GM23338 (cell line): ENCODE results near the gene L2HGDH.

Experiments used
- CREB1 ChIP-seq: fragments of 250-450 bp; sonication (Bioruptor Pico); IDR thresholded peaks from 2 replicates; pipeline ENCODE4 v1.5.0; 2020; ENCODE audit warnings: low read depth, mild to moderate bottlenecking, moderate library complexity
- ETS1 ChIP-seq: IDR thresholded peaks from 2 replicates; pipeline ENCODE4 v1.6.1; 2016; ENCODE audit warnings: antibody characterized with exemption
- EZH2 ChIP-seq: fragments of 200-600 bp; sonication (generic); IDR thresholded peaks from one replicate; pipeline ENCODE4 v1.8.0; 2017; ENCODE audit warnings: antibody characterized with exemption, mild to moderate bottlenecking, low read depth; ENCODE audit not compliant: unreplicated experiment
- EZH2phosphoT487 ChIP-seq: fragments of 200-600 bp; sonication (generic); IDR thresholded peaks from one replicate; pipeline ENCODE4 v1.8.1; 2018; ENCODE audit warnings: antibody characterized with exemption; ENCODE audit not compliant: unreplicated experiment
- NANOG ChIP-seq: IDR thresholded peaks from 2 replicates; pipeline ENCODE4 v1.6.1; 2016; ENCODE audit warnings: antibody characterized with exemption, borderline replicate concordance
- POLR2AphosphoS5 ChIP-seq: IDR thresholded peaks from 2 replicates; pipeline ENCODE4 v1.6.1; 2016; ENCODE audit warnings: antibody characterized with exemption, low read depth
- STAT1 ChIP-seq: IDR thresholded peaks from one replicate; pipeline ENCODE4 v1.6.1; 2016; ENCODE audit warnings: antibody characterized with exemption; ENCODE audit not compliant: unreplicated experiment
- ZNF331 ChIP-seq: fragments of 250-450 bp; sonication (Bioruptor Pico); IDR thresholded peaks from 2 replicates; pipeline ENCODE4 v1.5.0; 2020; ENCODE audit warnings: low read depth, mild to moderate bottlenecking, moderate library complexity
- TF ChIP-seq, protein P1 (sequence below), 2 experiments: fragments of 200-600 bp in 1 of 2; sonication (generic) in 1 of 2; conservative IDR thresholded peaks; 2 replicates each; pipeline versions ENCODE4 v1.5.1 to v1.6.1; 2016 to 2017; ENCODE audit warnings: antibody characterized with exemption in 2 of 2, low read depth in 2 of 2, mild to moderate bottlenecking in 2 of 2, moderate library complexity in 1 of 2
- TF ChIP-seq, protein P2 (sequence below): IDR thresholded peaks from one replicate; pipeline ENCODE4 v1.6.1; 2018; ENCODE audit warnings: antibody characterized with exemption; ENCODE audit not compliant: unreplicated experiment

DNA sequence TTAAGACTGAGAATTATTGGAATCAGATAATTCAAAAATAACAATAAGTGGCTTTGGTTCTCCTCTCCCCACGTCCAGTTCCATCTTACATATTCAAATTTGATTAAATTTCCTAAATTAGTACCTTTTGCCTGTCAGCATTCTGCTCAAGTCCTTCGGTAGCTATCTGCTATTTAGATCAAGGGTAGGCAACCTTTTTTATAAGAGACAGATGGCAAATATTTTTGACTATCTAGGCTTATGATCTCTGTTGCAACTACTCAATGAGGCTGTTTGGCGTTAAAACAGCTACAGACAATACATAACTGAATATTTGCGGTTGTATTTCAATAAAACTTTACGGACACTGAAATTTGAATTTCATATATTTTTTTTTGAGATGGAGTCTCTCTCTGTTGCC, 21.7 kb downstream of the L2HGDH start:
- TF ChIP-seq, protein P1, sequence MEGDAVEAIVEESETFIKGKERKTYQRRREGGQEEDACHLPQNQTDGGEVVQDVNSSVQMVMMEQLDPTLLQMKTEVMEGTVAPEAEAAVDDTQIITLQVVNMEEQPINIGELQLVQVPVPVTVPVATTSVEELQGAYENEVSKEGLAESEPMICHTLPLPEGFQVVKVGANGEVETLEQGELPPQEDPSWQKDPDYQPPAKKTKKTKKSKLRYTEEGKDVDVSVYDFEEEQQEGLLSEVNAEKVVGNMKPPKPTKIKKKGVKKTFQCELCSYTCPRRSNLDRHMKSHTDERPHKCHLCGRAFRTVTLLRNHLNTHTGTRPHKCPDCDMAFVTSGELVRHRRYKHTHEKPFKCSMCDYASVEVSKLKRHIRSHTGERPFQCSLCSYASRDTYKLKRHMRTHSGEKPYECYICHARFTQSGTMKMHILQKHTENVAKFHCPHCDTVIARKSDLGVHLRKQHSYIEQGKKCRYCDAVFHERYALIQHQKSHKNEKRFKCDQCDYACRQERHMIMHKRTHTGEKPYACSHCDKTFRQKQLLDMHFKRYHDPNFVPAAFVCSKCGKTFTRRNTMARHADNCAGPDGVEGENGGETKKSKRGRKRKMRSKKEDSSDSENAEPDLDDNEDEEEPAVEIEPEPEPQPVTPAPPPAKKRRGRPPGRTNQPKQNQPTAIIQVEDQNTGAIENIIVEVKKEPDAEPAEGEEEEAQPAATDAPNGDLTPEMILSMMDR (conservative IDR thresholded peaks at IDR 0.05; ENCODE audit: low read depth in 2 of 2) = no peak
- TF ChIP-seq EZH2phosphoT487 = no peak
- TF ChIP-seq EZH2 = no peak
- TF ChIP-seq, protein P2, sequence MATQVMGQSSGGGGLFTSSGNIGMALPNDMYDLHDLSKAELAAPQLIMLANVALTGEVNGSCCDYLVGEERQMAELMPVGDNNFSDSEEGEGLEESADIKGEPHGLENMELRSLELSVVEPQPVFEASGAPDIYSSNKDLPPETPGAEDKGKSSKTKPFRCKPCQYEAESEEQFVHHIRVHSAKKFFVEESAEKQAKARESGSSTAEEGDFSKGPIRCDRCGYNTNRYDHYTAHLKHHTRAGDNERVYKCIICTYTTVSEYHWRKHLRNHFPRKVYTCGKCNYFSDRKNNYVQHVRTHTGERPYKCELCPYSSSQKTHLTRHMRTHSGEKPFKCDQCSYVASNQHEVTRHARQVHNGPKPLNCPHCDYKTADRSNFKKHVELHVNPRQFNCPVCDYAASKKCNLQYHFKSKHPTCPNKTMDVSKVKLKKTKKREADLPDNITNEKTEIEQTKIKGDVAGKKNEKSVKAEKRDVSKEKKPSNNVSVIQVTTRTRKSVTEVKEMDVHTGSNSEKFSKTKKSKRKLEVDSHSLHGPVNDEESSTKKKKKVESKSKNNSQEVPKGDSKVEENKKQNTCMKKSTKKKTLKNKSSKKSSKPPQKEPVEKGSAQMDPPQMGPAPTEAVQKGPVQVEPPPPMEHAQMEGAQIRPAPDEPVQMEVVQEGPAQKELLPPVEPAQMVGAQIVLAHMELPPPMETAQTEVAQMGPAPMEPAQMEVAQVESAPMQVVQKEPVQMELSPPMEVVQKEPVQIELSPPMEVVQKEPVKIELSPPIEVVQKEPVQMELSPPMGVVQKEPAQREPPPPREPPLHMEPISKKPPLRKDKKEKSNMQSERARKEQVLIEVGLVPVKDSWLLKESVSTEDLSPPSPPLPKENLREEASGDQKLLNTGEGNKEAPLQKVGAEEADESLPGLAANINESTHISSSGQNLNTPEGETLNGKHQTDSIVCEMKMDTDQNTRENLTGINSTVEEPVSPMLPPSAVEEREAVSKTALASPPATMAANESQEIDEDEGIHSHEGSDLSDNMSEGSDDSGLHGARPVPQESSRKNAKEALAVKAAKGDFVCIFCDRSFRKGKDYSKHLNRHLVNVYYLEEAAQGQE = no peak
- TF ChIP-seq POLR2AphosphoS5 = no peak
- no peak for TF ChIP-seq ZNF331 (CRISPR knock-in tag)
- TF ChIP-seq CREB1 (CRISPR knock-in tag) = no peak
- no peak for TF ChIP-seq ETS1
- no peak for TF ChIP-seq NANOG
- TF ChIP-seq STAT1 = no peak
